Body of pancreas (tissue), 4 donors: ENCODE data around the gene CDKL5. TPM values are rescaled to one million over a fixed set of nuclear protein-coding genes. Genes with fewer than 3 reads are reported as not detected.
"Not testable (repeated sequence)": the region's sequence is repeated elsewhere in the genome, so short reads cannot be mapped to it uniquely, and the experiment has no call there.

ENCODE experiments used
- ATAC-seq: fragments of 150-250 bp; one replicate; pipeline ENCODE4 v1.9.1; 2016
- DNase-seq, 4 donors: peaks; one replicate each; pipeline ENCODE4 v3.0.0-alpha.2; 2019
- H3K27ac ChIP-seq, 4 donors: fragments of 200-600 bp; sonication (generic); 1 replicate in 3 of 4; 2 replicates in 1 of 4; pipeline versions ENCODE4 v1.5.1 to v1.6.1; 2016 to 2019; ENCODE audit warnings: mild to moderate bottlenecking in 1 of 4, mixed read lengths in 1 of 4, moderate library complexity in 1 of 4
- H3K27me3 ChIP-seq, 2 donors: fragments of 200-600 bp; sonication (generic); one replicate each; pipeline ENCODE4 v1.6.0; 2016; ENCODE audit warnings: mild to moderate bottlenecking in 1 of 2
- H3K36me3 ChIP-seq, 2 donors: fragments of 200-600 bp; sonication (generic); replicated peaks in 1 of 2; 2 replicates each; pipeline ENCODE4 v1.5.1; 2016; ENCODE audit warnings: low read depth in 2 of 2; ENCODE audit not compliant: insufficient read depth in 1 of 2
- H3K4me1 ChIP-seq: fragments of 200-600 bp; sonication (generic); one replicate; pipeline ENCODE4 v1.6.0; 2016
- H3K4me3 ChIP-seq, 2 donors: fragments of 200-600 bp; sonication (generic); 1 replicate in 1 of 2; 2 replicates in 1 of 2; pipeline ENCODE4 v1.5.1; 2016 to 2019
- H3K9me3 ChIP-seq, 3 donors: fragments of 200-600 bp; sonication (generic); 1 replicate in 2 of 3; 2 replicates in 1 of 3; pipeline ENCODE4 v1.5.1; 2016
- CTCF ChIP-seq, 7 experiments: fragments of 450-650 bp in 4 of 7; fragments of 200-600 bp in 3 of 7; sonication (generic) in 3 of 7; IDR thresholded peaks; one replicate each; pipeline ENCODE4 v1.5.1; 2016 to 2019; ENCODE audit warnings: antibody characterized with exemption in 7 of 7
- POLR2A ChIP-seq, 3 donors: fragments of 450-650 bp; IDR thresholded peaks; one replicate each; pipeline ENCODE4 v1.6.1; 2016; ENCODE audit warnings: antibody characterized with exemption in 3 of 3, mild to moderate bottlenecking in 2 of 3
- WGBS, 2 donors: methylation state at CpG; one replicate each; pipeline ENCODE4 v1.1.5; 2017; 5-methylcytosine and 5-hydroxymethylcytosine counted together
- intact Hi-C: fragments of 100-400 bp; cut with DNase I; formaldehyde crosslinking; loops from one replicate; pipeline ENCODE4 v1.15.1; 2023
- total RNA-seq, 2 donors: library from RNA; depleted of rRNA; stranded (reverse); fragments of >200 nt; gene quantifications; one replicate each; pipeline ENCODE4 v1.1.0, GENCODE V29; 2016

The CDKL5 gene
- total RNA-seq, 2 donors from 2014 or later, result 3.6 to 5.7 TPM

GRCh38 chrX:18422325-18422724 is 3.1 kb upstream of the CDKL5 start:
- no peaks in the 10 kb centered on the region for H3K9me3 ChIP-seq
- TF ChIP-seq CTCF (IDR thresholded peaks at IDR 0.05), result no peak
- no peak for TF ChIP-seq POLR2A (IDR thresholded peaks at IDR 0.05)
- H3K27ac ChIP-seq, result no peak overlapping the region
- no peaks in the 10 kb centered on the region for H3K27me3 ChIP-seq
- no peak overlapping the region for H3K4me3 ChIP-seq
- DNase-seq (no peak), ATAC-seq (no peak)
- intact Hi-C loops, result no loop called here
- H3K4me1 ChIP-seq, result no peaks in the 10 kb centered on the region
- 88 to 90% methylated on average over 5 of the region's 5 CpGs for WGBS, 2 donors
- no peaks in the 10 kb centered on the region for H3K36me3 ChIP-seq

- H3K27me3 ChIP-seq, result no peaks in the 10 kb centered on the region
- DNase-seq (no peak), ATAC-seq (no peak)
- H3K27ac ChIP-seq, result no peak overlapping the region
- WGBS, 2 donors, result 74 to 75% methylated on average over 4 of the region's 4 CpGs
- no peaks in the 10 kb centered on the region for H3K36me3 ChIP-seq
- no peaks in the 10 kb centered on the region for H3K9me3 ChIP-seq
- H3K4me1 ChIP-seq, result no peaks in the 10 kb centered on the region
- H3K4me3 ChIP-seq, result no peak overlapping the region
- intact Hi-C loops, result no loop called here
- no peak for TF ChIP-seq POLR2A (IDR thresholded peaks at IDR 0.05)
- no peak for TF ChIP-seq CTCF (IDR thresholded peaks at IDR 0.05)
These were observed 2.5 kb upstream of the CDKL5 start for GRCh38 chrX:18422886-18423285.

GRCh38 chrX:18424482-18425198 is 768 bp upstream of the CDKL5 start:
- no peaks in the 10 kb centered on the region for H3K36me3 ChIP-seq
- TF ChIP-seq POLR2A (IDR thresholded peaks at IDR 0.05) (no peak), CTCF (IDR thresholded peaks at IDR 0.05) (no peak)
- ATAC-seq (peak; percentile 15), DNase-seq (peak; percentile 18 to 45 (median 34))
- intact Hi-C loops, result no loop called here
- no peaks in the 10 kb centered on the region for H3K4me1 ChIP-seq
- 1 to 2% methylated on average over 11 to 13 of the region's 28 CpGs for WGBS, 2 donors
- no peaks in the 10 kb centered on the region for H3K9me3 ChIP-seq
- H3K4me3 ChIP-seq, result peak overlapping the region; percentile 4 to 34
- peak overlapping the region in 3 of 4 donors; percentile 59 to 84 (median 83) for H3K27ac ChIP-seq
- no peaks in the 10 kb centered on the region for H3K27me3 ChIP-seq

- TF ChIP-seq POLR2A (IDR thresholded peaks at IDR 0.05), result no peak
- Histone ChIP-seq H3K27ac (peak overlapping the region in 3 of 4 donors; percentile 71 to 84 (median 83)), H3K4me3 (peak overlapping the region; percentile 23 to 48), H3K27me3 (no peaks in the 10 kb centered on the region), H3K36me3 (no peaks in the 10 kb centered on the region), H3K4me1 (no peaks in the 10 kb centered on the region), H3K9me3 (no peaks in the 10 kb centered on the region)
- intact Hi-C loops, result no loop called here
- peak in 1 of 4 donors; percentile 7 for DNase-seq
- ATAC-seq, result no peak
- 1% methylated on average over 29 of the region's 40 CpGs; no CpG with 5 or more reads in 1 of the 2 donors for WGBS, 2 donors
These were observed 554 bp downstream of the CDKL5 start for GRCh38 chrX:18426004-18426320.

GRCh38 chrX:18428006-18428405 is 2.6 kb downstream of the CDKL5 start:
- Histone ChIP-seq H3K4me1 (no peaks in the 10 kb centered on the region), H3K9me3 (no peaks in the 10 kb centered on the region), H3K27me3 (no peaks in the 10 kb centered on the region), H3K4me3 (no peak overlapping the region), H3K36me3 (no peaks in the 10 kb centered on the region), H3K27ac (peak overlapping the region in 1 of 4 donors; percentile 25)
- DNase-seq, result no peak
- 39 to 40% methylated on average over 5 of the region's 5 CpGs for WGBS, 2 donors
- TF ChIP-seq POLR2A (IDR thresholded peaks at IDR 0.05) (no peak), CTCF (IDR thresholded peaks at IDR 0.05) (no peak)
- intact Hi-C loops, result no loop called here
- ATAC-seq, result no peak

GRCh38 chrX:18433288-18433687 is 7.9 kb downstream of the CDKL5 start:
- WGBS, 2 donors, result 94 to 96% methylated on average over 13 to 14 of the region's 14 CpGs
- H3K4me1 ChIP-seq, H3K4me3 ChIP-seq, intact Hi-C loops, DNase-seq, H3K36me3 ChIP-seq, H3K27me3 ChIP-seq, ATAC-seq, H3K9me3 ChIP-seq, H3K27ac ChIP-seq: not testable (repeated sequence)
